HCT116 (cell line): Measurements from ENCODE around the gene ACTG2.

Experiments
- EZH2 ChIP-seq: fragments of 200-600 bp; sonication (generic); IDR thresholded peaks from 2 replicates; pipeline ENCODE4 v1.6.1; 2017; ENCODE audit warnings: antibody characterized with exemption, mixed run types
- FOSL1 ChIP-seq: IDR thresholded peaks from 2 replicates; pipeline ENCODE4 v1.6.1; 2012; ENCODE audit warnings: low read depth
- POLR2A ChIP-seq: IDR thresholded peaks from 2 replicates; pipeline ENCODE4 v1.7.0; 2011; ENCODE audit warnings: borderline replicate concordance; ENCODE audit not compliant: insufficient read depth, insufficient read length; ENCODE audit errors: extremely low read depth

DNA sequence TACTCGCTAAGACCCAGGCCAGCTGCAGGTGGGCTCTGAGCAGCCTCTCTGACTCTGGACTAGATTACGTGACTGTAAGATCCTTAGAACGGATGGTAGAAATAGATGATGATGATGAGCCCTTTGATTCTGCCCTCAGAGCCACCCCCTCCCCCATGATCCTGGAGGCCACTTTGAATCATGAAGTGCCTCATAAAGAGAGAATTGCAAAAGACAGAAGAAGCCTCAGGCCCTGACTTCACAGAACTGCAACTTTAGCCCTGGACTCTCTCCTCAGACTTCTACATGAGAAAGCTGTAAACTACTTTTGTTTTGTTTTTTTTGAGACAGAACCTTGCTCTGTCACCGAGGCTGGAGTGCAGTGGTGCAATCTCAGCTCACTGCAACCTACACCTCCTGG, 76.5 kb downstream of the ACTG2 start:
- TF ChIP-seq EZH2 (no peak), POLR2A (no peak), FOSL1 (no peak)
